PC-3 (cell line): Measurements from ENCODE around the gene ANKRD9. TPM values are rescaled to one million over a fixed set of nuclear protein-coding genes. Genes with fewer than 3 reads are reported as not detected.

ENCODE experiments used
- ATAC-seq: fragments of 200-7000 bp; cut with Tn5 transposase; 2 replicates; pipeline ENCODE4 v1.9.1; 2020; ENCODE audit warnings: mild to moderate bottlenecking, moderate library complexity
- Bru-seq: library from RNA; stranded (reverse); fragments of 400-500 nt; gene quantifications from one replicate; lab custom pipeline; 2021; lab: Mats Ljungman, UMichigan
- BruChase-seq, 2 experiments: library from RNA; stranded (reverse); fragments of 400-500 nt; gene quantifications; one replicate each; lab custom pipeline; 2021; lab: Mats Ljungman, UMichigan
- BruUV-seq: library from RNA; stranded (reverse); fragments of 400-500 nt; replicated peaks from 2 replicates; lab custom pipeline; 2021; lab: Mats Ljungman, UMichigan
- CTCF ChIA-PET: fragments of 300-600 bp; sonication (Branson Sonifier 250); formaldehyde crosslinking; loops from one replicate; lab custom pipeline; 2022; ENCODE audit warnings: antibody characterized with exemption; lab: Charles Lee
- POLR2A ChIA-PET: fragments of 300-600 bp; sonication (Branson Sonifier 250); formaldehyde crosslinking; loops from one replicate; lab custom pipeline; 2022; ENCODE audit warnings: antibody characterized with exemption; ENCODE audit not compliant: unreplicated experiment; lab: Charles Lee
- DNase-seq: peaks from one replicate; pipeline ENCODE4 v3.0.0-alpha.2; 2015
- H2AFZ ChIP-seq: fragments of 300-600 bp; sonication (generic); 2 replicates; pipeline ENCODE4 v1.6.0; 2016; ENCODE audit warnings: antibody characterized with exemption, low read length
- H3F3A ChIP-seq: fragments of 300-600 bp; sonication (generic); one replicate; pipeline ENCODE4 v1.6.0; 2017; ENCODE audit warnings: antibody characterized with exemption, low read length, control low read depth, mild to moderate bottlenecking; ENCODE audit not compliant: unreplicated experiment
- H3K27ac ChIP-seq: fragments of 300-600 bp; sonication (generic); 2 replicates; pipeline ENCODE4 v1.5.1; 2016; ENCODE audit warnings: mild to moderate bottlenecking, low read length
- H3K27me3 ChIP-seq: fragments of 300-600 bp; sonication (generic); 2 replicates; pipeline ENCODE4 v1.6.1; 2016; ENCODE audit warnings: low read length, mixed read lengths
- H3K36me3 ChIP-seq: fragments of 300-600 bp; sonication (generic); 2 replicates; pipeline ENCODE4 v1.6.1; 2016; ENCODE audit warnings: low read depth, mixed run types, low read length, mixed read lengths
- H3K4me1 ChIP-seq: fragments of 300-600 bp; sonication (generic); 2 replicates; pipeline ENCODE4 v1.5.1; 2016; ENCODE audit warnings: low read length; ENCODE audit not compliant: insufficient read depth
- H3K4me2 ChIP-seq: fragments of 300-600 bp; sonication (generic); 2 replicates; pipeline ENCODE4 v1.6.0; 2016; ENCODE audit warnings: low read length
- H3K4me3 ChIP-seq: fragments of 300-600 bp; sonication (generic); 2 replicates; pipeline ENCODE4 v1.5.1; 2016; ENCODE audit warnings: mild to moderate bottlenecking, low read length, mixed read lengths
- H3K79me2 ChIP-seq: fragments of 300-600 bp; sonication (generic); 2 replicates; pipeline ENCODE4 v1.6.1; 2017; ENCODE audit warnings: low read length, mixed read lengths
- H3K9ac ChIP-seq: fragments of 300-600 bp; sonication (generic); 2 replicates; pipeline ENCODE4 v1.6.0; 2016; ENCODE audit warnings: mild to moderate bottlenecking, low read length
- H3K9me2 ChIP-seq: fragments of 300-600 bp; sonication (generic); replicated peaks from 2 replicates; pipeline ENCODE4 v1.6.1; 2016; ENCODE audit warnings: mixed run types, low read length, mixed read lengths
- H3K9me3 ChIP-seq: fragments of 300-600 bp; sonication (generic); 2 replicates; pipeline ENCODE4 v1.6.1; 2016; ENCODE audit warnings: low read length, mixed read lengths
- H4K20me1 ChIP-seq: fragments of 300-600 bp; sonication (generic); 2 replicates; pipeline ENCODE4 v1.6.1; 2016; ENCODE audit warnings: low read length, mixed read lengths
- EZH2 ChIP-seq: fragments of 300-600 bp; sonication (generic); IDR thresholded peaks from one replicate; pipeline ENCODE4 v1.6.1; 2017; ENCODE audit warnings: antibody characterized with exemption, mild to moderate bottlenecking, low read length; ENCODE audit not compliant: unreplicated experiment
- EZH2phosphoT487 ChIP-seq: fragments of 300-600 bp; sonication (generic); IDR thresholded peaks from 2 replicates; pipeline ENCODE4 v1.6.1; 2018; ENCODE audit warnings: mild to moderate bottlenecking, antibody characterized with exemption, low read length, borderline replicate concordance
- intact Hi-C: fragments of 100-400 bp; cut with micrococcal nuclease; formaldehyde crosslinking; loops from 2 replicates; pipeline ENCODE4 v1.9.0; 2023
- long read RNA-seq: library from polyadenylated mRNA; unstranded; transcript quantifications from one replicate; pipeline ENCODE4 v2.0.0, GENCODE V29; 2021; ENCODE audit not compliant: unreplicated experiment
- total RNA-seq: library from RNA; depleted of rRNA; stranded (reverse); fragments of >200 nt; gene quantifications from 2 replicates; pipeline ENCODE4 v1.2.3, GENCODE V29; 2014; rRNA removed
- TF ChIP-seq, protein P1 (sequence below): fragments of 300-600 bp; sonication (generic); conservative IDR thresholded peaks from 2 replicates; pipeline ENCODE4 v1.5.1; 2017; ENCODE audit warnings: antibody characterized with exemption, low read depth, mild to moderate bottlenecking, low read length

ANKRD9 gene, protein sequence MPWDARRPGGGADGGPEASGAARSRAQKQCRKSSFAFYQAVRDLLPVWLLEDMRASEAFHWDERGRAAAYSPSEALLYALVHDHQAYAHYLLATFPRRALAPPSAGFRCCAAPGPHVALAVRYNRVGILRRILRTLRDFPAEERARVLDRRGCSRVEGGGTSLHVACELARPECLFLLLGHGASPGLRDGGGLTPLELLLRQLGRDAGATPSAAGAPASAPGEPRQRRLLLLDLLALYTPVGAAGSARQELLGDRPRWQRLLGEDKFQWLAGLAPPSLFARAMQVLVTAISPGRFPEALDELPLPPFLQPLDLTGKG
- total RNA-seq = 52.6 and 87.6 TPM in 2 replicates
- Bru-seq, nascent RNA = percentile 47 among the genes with signal in this experiment
- percentile 66 among the genes with signal in this experiment for BruChase-seq, experiment 1, labeled RNA remaining after a 6-hour chase
- BruChase-seq, experiment 2, labeled RNA remaining after a 2-hour chase = percentile 66 among the genes with signal in this experiment
- long read RNA-seq, full-length matches to known transcripts = 160 of 216 reads
- long read RNA-seq, partial matches to known transcripts = 0 of 216 reads
- long read RNA-seq, other reads (novel, unspliced or antisense) = 56 of 216 reads

DNA sequence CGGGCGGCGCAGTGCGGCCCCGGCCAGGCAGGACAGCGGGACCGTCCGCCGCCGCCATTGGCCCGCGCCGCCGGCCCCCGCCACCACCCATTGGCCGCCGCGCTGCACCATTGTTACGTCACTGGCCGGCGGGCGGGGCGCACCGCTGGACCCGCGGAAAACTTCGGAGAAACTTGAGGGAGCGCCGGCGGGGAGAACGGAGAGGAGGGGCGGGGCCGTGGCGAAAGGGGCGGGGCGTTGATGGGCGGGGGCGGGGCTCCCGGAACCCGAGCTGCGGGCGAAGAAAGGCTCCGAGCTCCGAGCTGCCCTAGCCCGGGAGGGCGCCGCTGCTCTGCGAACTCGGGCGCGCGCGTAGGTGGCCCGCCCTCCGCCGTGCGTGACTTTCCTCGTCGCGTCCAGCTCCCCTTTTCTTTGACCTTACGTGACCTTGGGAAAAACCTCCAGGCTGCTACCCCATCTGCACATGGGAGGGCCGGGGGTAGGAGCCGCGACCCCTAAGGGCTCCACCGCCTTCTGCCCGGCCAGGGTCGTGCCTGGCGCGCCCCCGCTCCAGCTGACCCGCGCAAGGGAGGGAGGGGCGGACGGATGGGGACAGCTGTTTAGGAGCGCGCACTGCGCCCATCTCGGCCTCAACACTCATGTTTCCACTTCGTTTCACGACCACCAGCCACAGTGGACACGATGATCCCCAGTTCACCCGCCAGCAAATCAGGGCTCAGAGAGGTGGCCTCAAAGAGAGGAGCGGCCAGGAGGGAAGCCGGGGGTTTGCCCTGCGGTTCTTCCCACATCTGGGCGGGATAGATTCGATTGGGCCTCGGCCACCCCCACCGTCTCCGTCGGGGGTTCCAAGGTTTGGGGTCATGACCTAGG, at the start of gene ANKRD9:
TSS of gene ANKRD9 (minus strand) at position 31 of the 870 bp plus-strand sequence. CDS start 1,887 bp downstream, outside the sequence.
- H3K9ac ChIP-seq = peak within 1 kb of the TSS; percentile 80
- TF ChIP-seq EZH2phosphoT487 (no peak), EZH2 (no peak)
- TF ChIP-seq, protein P1, sequence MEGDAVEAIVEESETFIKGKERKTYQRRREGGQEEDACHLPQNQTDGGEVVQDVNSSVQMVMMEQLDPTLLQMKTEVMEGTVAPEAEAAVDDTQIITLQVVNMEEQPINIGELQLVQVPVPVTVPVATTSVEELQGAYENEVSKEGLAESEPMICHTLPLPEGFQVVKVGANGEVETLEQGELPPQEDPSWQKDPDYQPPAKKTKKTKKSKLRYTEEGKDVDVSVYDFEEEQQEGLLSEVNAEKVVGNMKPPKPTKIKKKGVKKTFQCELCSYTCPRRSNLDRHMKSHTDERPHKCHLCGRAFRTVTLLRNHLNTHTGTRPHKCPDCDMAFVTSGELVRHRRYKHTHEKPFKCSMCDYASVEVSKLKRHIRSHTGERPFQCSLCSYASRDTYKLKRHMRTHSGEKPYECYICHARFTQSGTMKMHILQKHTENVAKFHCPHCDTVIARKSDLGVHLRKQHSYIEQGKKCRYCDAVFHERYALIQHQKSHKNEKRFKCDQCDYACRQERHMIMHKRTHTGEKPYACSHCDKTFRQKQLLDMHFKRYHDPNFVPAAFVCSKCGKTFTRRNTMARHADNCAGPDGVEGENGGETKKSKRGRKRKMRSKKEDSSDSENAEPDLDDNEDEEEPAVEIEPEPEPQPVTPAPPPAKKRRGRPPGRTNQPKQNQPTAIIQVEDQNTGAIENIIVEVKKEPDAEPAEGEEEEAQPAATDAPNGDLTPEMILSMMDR = no peak
- H3K4me2 ChIP-seq = peak within 1 kb of the TSS; percentile 98
- ATAC-seq (peak; percentile 77), DNase-seq (peak; percentile 96)
- no peaks in the 10 kb centered on the region for H4K20me1 ChIP-seq
- peak within 1 kb of the TSS; percentile 82 for H2AFZ ChIP-seq
- peaks cover 22% of the 10 kb centered on the region for H3K4me1 ChIP-seq
- peak within 1 kb of the TSS; percentile 71 for H3K27ac ChIP-seq
- intact Hi-C loops = loop anchor here (2.0 kb wide), 1 partner anchor 71 kb away; no protein-coding TSS in a partner anchor
- H3K36me3 ChIP-seq = no peaks in the 10 kb centered on the region
- ChIA-PET POLR2A (interaction anchor here (0.5 to 0.8 kb wide), 5 partner anchors 11 to 701 kb away, joined by 3 to 6 read pairs (median 4); no protein-coding TSS in a partner anchor), CTCF (no interaction called here)
- no peaks in the 10 kb centered on the region for H3K9me2 ChIP-seq
- H3K79me2 ChIP-seq = peaks cover 6% of the 10 kb centered on the region; the same call in 1 of the 2 replicates
- H3K27me3 ChIP-seq = no peaks in the 10 kb centered on the region
- BruUV-seq = no TSS peak
- peak within 1 kb of the TSS; percentile 80 for H3K4me3 ChIP-seq
- no peaks in the 10 kb centered on the region for H3F3A ChIP-seq
- no peaks in the 10 kb centered on the region for H3K9me3 ChIP-seq

DNA sequence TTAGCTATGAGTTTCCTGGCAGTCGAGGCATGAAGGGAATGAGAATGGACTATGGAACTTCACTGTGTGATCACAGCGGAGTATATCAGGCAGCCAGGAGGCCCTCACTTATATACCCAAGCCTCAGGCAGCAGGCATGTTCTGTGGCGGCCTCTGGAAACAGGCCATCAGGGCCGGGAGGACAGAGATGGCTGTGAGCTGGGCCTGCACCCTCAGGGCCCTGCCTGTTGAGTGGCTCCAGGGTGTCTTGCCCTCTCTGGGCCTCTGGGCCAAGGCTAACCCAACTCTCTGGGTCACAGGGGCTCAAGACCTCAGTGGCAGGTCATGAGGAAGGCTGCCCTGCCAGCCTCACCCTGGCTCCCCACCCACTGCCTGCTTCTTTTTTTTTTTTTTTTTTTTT, 49.0 kb upstream of the ANKRD9 start:
- no TSS peak for BruUV-seq
- DNase-seq (no peak), ATAC-seq (no peak)
- H3K9me3 ChIP-seq = no peaks in the 10 kb centered on the region
- H3K36me3 ChIP-seq = no peaks in the 10 kb centered on the region
- CTCF ChIA-PET = no interaction called here
- no peaks in the 10 kb centered on the region for H3K4me1 ChIP-seq
- H3F3A ChIP-seq = peaks cover under 1% of the 10 kb centered on the region
- no peak overlapping the region for H3K27ac ChIP-seq
- POLR2A ChIA-PET = no interaction called here
- H3K79me2 ChIP-seq = no peaks in the 10 kb centered on the region
- intact Hi-C loops = no loop called here
- H4K20me1 ChIP-seq = no peaks in the 10 kb centered on the region
- TF ChIP-seq EZH2phosphoT487 (no peak), EZH2 (no peak)
- TF ChIP-seq, protein P1 = no peak
- no peak overlapping the region for H3K4me3 ChIP-seq
- H3K9me2 ChIP-seq = no peaks in the 10 kb centered on the region
- H2AFZ ChIP-seq = no peak overlapping the region
- H3K9ac ChIP-seq = no peak overlapping the region
- no peak overlapping the region for H3K4me2 ChIP-seq
- no peaks in the 10 kb centered on the region for H3K27me3 ChIP-seq
